Activated CD8-positive, alpha-beta memory T cell treated with anti-CD3 and anti-CD28 coated beads, Interleukin-2, amount 50 U/mL, for 24 hours (primary cell): ENCODE measurements around the gene IFT27.

Source experiments
- DNase-seq: peaks from one replicate; pipeline ENCODE4 v3.0.0-alpha.2; 2020; ENCODE audit errors: extremely low read depth

The IFT27 gene

DNA sequence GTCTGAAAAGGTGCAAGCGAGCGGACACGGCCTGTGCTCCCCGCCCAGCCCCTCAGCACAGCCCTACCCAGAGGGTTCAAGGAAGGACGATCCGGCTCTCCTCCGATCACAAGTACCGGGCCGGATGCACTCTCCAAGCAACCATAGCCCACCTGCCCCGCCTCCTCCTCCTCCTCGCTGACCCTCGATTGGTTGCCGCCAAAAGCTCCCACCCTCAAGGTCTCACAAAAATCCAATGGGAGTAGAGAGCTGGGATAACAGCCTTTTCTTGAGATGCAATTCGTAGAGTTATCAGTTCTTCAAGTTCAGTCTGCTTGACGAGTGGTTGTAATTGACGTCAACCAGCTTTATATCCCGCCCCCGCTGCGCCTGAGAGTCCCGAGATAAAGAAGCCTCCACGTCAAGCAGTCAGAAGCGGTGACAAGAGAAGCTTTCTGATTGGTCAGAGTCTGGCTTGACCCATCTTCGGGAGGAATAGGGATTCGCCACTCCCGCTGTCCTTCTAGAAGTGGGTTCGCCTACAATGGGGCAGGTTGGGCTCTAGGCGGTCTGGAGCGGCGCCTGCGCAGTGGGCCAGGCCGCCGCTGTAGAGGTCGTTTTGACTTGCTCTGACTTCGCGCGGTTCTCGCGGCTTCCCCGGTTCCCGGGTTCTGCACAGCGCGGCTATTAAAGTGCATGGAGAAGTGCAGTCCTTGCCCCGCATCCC is at the start of gene IFT27:
TSS of gene IFT27 (minus strand) at position 156 of the 706 bp plus-strand sequence. CDS start 412 bp downstream, outside the sequence.
- DNase-seq, result peak; percentile 94

- DNase-seq, result no peak
Observed at GRCh38 chr22:36824655-36825054, 48.7 kb upstream of the IFT27 start.

- no peak for DNase-seq
Observed at GRCh38 chr22:36823186-36823839, 47.4 kb upstream of the IFT27 start.

GRCh38 chr22:36822581-36822980 is 46.7 kb upstream of the IFT27 start:
- no peak for DNase-seq

GRCh38 chr22:36819112-36819511 is 43.2 kb upstream of the IFT27 start:
- no peak for DNase-seq

DNA sequence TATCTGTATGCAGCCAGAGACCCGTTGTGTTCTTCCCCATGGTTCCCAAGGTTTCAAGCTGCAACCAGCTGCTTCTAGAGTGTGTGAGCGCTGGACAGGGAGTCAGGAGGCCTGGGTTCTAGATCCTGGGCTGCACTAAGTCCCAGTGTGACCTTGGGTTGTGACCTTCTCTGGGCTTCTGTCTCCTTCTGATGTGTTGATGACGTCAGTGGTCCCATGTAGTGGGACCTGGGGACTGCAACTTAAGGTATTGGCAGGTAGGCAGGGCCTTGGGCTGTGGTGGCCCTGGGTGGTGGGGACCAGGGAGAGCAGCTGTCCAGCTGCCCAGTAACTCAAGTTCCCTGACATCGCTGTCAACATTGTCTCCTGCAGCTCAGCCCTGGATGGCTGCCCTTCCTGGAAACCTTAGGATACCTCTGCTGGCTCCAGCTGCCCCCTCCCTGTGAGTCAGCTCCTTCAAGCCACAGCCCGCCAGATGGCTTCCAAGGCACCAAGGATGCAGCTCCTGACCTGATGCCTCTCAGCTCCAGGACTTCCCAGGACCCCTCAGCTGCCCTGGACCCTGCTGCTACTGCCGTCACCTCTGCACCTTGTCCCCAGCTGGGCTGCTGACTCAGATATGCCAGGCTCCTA is 42.2 kb upstream of the IFT27 start:
- no peak for DNase-seq

GRCh38 chr22:36817525-36817848 is 41.6 kb upstream of the IFT27 start:
- no peak for DNase-seq

DNA sequence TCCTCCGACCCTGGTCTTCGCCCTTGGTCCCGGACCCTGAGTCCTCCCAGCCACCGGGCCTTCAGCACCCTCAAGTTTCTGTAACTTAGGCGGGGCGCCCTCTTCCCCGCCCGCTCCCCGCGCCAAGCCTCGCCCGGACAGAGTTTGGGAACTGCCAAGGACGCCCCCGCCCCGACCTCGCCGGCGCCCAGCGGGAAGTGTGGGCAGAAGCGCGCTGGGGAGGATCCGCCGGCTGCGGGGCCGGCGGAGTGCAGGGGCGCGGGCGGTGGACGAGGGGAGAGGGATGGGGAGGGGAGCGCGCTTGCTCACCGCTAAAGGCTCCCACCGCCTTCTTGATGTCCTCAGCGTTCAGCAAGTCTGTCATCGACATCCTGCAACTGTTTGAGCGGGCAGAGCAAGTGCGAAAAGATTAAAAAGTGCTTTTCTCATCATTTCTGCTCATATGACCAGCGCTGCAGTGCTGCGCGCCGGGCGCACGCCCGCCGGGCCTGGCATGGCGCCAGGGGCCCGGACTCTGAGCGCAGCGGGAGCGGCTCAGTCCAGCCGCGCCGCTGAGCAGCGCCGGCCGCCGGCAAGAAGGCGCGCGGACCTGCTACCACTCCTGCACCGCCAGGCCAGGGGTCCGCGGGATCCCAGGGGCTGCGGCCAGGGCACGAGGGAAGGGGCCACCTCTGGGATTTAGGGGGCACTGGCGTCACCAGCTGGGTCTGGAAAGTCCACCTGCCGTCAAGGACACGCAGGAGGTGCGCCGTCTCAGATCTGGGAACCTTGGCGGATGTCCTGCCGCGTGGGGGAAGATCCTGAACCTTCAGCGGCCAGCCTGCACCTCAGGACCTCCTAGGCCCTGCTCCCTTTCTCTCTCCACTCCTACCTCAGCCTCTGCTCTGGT is 41.0 kb upstream of the IFT27 start, which contains the start of gene PVALB:
TSS of gene PVALB (minus strand) at position 400 of the 889 bp plus-strand sequence. CDS start at position 370, 30 bp downstream.
- no peak for DNase-seq

DNA sequence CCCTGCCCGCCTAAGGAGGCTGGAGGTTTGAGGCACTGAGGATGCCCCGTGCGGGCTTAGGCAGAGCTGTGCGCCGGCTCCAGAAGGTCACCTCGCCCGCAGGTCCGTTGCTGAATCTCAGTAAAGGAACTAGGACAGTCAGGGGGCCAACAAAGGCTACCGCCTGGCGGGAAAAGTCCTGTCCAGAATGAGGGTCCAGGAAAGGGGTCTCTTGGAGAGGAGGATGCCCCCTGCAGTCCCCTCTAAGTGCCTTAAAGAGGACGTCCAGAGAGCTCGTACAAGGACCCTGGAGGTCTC is 40.4 kb upstream of the IFT27 start:
- no peak for DNase-seq

GRCh38 chr22:36815558-36816338 is 39.8 kb upstream of the IFT27 start:
- DNase-seq, result no peak

DNA sequence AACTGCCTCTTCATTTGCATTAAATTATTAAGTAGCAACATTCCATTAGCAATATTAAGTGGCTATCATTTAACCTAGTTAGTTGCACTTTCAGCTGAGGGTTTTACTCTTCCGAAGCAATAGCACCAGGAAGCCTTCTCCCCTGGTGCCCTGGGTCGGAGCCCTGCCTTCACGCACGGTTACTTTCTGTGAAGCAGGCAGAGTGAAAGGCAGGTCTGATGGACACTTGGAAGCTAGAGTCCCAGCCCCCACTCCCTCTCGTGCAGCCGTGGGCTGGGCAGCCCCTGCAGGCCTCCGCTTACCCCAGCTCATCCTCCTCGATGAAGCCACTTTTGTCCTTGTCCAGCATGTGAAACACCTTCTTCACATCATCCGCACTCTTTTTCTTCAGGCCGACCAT is 38.9 kb upstream of the IFT27 start:
- DNase-seq, result no peak

- DNase-seq, result no peak
Observed at GRCh38 chr22:36811094-36811800, 35.3 kb upstream of the IFT27 start.

DNA sequence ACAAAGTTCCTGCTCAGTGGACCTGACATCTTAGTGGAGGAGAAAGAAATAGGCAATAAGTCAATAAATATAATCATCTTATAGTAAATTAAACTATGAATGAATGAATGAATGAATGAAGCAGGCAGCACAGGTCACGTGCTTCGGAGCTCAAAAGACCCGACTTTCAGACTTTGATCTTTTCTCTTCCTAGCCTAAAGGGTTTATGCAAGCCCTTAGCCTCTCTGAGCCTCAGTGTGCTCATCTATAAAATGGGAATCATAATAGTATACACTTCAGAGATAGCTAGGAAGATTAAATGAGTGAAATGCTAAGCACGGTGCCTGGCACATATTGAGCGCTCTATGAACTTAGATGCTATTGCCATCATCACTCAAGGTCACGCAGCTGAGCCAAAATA is 33.4 kb upstream of the IFT27 start:
- DNase-seq, result no peak

DNA sequence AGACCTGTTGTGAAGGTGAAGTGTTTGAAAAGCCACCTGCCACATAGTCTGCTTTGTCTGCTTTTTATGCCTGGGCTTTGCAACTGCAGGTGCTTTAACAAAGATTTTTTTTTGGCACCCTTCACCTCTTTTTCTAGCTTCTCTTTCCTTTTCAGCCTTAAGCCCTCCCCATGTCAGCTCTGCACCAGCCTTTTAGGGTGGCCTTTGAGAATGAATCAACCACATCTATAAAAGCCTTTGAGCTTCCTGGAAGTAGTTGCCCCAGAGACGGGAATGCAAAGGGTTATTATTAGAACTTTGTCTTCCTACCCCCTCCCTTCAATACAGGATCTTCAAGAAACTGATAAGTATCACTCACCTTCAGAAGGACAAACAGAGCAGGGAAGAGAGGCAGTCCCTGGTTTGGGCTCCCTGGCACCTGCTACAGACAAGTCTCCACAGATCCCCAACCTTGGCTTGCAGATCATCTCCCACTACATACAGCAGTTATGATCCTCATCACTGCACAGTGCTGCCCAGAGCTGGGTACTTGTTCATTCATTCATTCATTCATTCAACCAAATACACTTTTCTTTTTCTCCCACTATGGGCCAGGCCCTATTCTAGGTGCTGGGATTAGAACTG is 32.9 kb upstream of the IFT27 start:
- no peak for DNase-seq

GRCh38 chr22:36807627-36808026 is 31.7 kb upstream of the IFT27 start:
- DNase-seq, result no peak

DNA sequence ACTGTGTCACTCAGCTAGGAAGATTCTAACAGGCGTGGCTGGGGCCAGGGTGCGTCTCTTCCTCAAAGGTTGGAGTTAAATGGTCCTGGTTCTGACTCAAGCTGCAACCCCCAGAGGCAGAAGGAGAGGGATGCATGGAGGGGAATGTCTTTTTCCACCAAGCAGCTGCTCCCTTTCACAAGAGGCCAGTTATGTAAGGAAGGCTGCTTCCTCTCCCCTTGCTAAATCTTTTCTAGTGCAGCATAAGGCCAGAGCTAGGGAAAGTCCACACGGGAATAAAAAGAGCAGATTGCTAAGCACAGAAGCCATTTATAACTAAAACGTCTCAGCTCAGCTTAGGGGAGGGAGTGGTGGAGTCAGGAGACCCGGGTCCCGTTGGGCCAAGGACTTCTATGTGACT is 30.9 kb upstream of the IFT27 start:
- DNase-seq, result no peak

DNA sequence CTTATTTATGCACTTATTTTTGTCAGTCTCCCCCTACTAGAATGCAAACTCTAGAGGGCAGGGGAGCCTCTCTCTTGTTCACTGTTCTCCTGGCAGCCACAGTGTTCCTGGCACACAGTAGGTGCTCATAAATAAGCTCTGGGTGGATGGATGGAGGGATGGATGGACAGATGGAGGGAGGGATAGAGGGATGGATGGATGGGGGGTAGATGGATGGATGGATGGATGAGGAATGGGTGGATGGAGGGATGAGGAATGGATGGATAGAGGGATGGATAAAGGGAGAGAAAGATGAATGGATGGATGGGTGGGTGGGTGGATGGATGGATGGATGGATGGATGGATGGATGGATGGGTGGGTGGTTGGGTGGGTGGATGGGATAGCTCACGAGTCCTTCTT is 27.4 kb upstream of the IFT27 start:
- no peak for DNase-seq

DNA sequence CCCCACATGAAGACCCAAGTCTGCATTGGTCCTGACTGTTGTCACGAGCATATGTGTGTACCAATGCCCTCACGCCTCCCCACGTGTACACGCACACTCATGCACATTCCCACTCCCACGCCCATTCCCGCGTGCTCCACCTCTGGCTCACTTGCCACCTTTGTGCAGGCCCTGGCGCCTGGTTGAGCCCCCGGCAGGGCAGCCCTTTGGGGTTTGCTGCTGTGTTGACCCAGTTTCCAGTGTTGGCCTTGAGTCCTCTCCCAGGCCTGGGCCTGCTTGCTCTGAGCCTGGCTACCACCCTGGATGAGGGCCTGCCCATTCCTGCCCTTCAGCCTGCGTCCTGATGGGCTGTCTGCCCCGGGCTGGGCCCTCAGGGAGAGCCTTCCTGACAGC is 22.8 kb upstream of the IFT27 start:
- no peak for DNase-seq

GRCh38 chr22:36797911-36798673 is 22.2 kb upstream of the IFT27 start:
- DNase-seq, result no peak

DNA sequence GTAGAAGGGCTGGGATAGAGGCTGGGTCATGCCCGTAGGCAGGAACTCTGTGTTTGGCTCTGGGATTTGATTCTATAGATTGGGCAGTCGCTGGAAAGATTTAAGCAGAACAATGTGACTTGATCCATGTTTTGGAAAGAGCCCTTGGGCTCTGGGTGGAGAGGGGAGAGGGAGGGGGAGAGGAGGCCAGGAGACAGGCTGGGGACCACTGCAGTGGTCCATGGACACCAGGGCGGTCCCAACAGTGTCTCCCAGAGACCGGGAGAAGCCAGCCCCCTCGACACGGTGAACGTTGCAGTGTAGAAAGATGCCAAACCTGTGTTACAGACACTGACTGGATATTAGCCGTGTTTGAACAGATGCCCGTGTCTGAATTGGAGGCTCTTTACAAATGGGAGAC is 21.5 kb upstream of the IFT27 start:
- no peak for DNase-seq
